ENCODE results near the gene ZDHHC8. TPM values are rescaled to one million over a fixed set of nuclear protein-coding genes. Genes with fewer than 3 reads are reported as not detected.

ZDHHC8 gene
- total and polyA plus RNA-seq, 10 of the 15 experiments (the other 5 are each of a cell fraction or from before 2014, with no cell fraction given): 0.03 to 46.3 (median 5.3) TPM

DNA sequence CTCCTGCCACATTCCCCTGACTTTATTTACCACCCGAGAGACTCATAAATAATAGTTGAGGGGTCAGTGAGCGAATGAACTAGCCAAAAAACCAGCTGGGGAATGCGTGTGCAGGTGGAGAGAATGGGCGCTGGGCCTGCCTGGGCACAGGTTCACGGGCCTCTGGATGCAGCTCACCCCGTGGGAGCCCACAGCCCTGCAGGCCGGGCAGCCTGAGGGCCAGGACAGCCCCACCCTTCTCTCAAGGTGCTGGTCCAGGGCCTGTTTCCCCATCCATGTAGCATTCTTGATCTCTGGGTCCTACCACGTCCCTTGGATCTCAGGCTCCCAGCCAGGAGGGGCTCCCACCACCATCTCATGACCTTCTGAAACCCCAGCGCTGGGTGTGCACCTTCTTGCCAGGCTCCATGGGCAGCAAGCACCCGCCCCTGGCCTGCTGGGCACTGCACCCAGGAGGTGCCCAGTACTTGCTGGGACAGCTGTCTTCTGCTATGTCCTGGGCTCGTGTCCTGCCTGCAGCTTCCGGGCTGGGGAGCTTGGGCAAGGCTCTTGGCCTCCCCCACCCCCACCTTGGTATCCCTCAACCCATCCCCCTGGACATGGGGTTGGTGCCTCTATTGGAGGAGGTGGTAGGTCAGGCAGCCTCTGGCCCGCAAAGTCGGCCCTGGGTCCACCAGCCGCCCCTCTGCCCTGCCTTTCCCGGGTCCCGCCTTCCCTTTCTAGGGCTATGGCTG, 62.3 kb downstream of the ZDHHC8 start:
- Histone ChIP-seq H3K27ac (ENCODE audit: control insufficient read depth, insufficient read depth) (no peak overlapping the region), H3K79me2 (ENCODE audit: control insufficient read depth, insufficient read depth, low read length) (no peaks in the 10 kb centered on the region), H3K9ac (ENCODE audit: control insufficient read depth, insufficient read depth, low read length) (no peak overlapping the region), H3K36me3 (ENCODE audit: control insufficient read depth in 2 of 2, insufficient read depth in 2 of 2, low read length in 1 of 2) (no peaks in the 10 kb centered on the region), H4K20me1 (ENCODE audit: control insufficient read depth, insufficient read depth) (no peaks in the 10 kb centered on the region), H2AFZ (ENCODE audit: control insufficient read depth, low read depth, low read length) (no peak overlapping the region), H3K9me3 (replicated peaks; ENCODE audit: control insufficient read depth, insufficient read depth, low read length) (no peaks in the 10 kb centered on the region), H3K4me2 (ENCODE audit: control insufficient read depth, insufficient read depth) (no peak overlapping the region), H3K4me3 (no peak overlapping the region), H3K4me1 (ENCODE audit: control insufficient read depth, insufficient read depth, low read length) (no peaks in the 10 kb centered on the region), H3K27me3 (replicated peaks in 1 of 2; ENCODE audit: control insufficient read depth in 2 of 2, insufficient read depth in 2 of 2, low read length in 1 of 2) (peaks cover 0 to under 1% of the 10 kb centered on the region in 2 experiments; a peak in 2 of 4 replicates)
- no TSS peak for BruUV-seq (replicated peaks)
- ChIA-PET RAD21 (ENCODE audit: unreplicated experiment) (interaction anchor here (0.9 to 1.7 kb wide), 3 partner anchors 18 to 37 kb away, joined by 3 to 4 read pairs (median 3); no protein-coding TSS in a partner anchor), SMC1A (ENCODE audit: uncharacterized antibody, unreplicated experiment) (no interaction called here), POLR2A (interaction anchor here (0.6 kb wide), 1 partner anchor 746 kb away, joined by 5 read pairs; no protein-coding TSS in a partner anchor), CTCF (no interaction called here)
- no peak for ATAC-seq
- in situ Hi-C loops (cut with MboI): no loop called here
- intact Hi-C loops (cut with micrococcal nuclease; ENCODE audit: unreplicated experiment): no loop called here
- no peak for DNase-seq (ENCODE audit: low read depth, low spot score)
- whole genome bisulfite sequencing (ENCODE audit: insufficient coverage, insufficient replicate concordance, low lambda C conversion rate, missing lambda C conversion rate): 21% methylated on average over 15 of the region's 17 CpGs
- FAIRE-seq: no peak
- TF ChIP-seq, protein P1, sequence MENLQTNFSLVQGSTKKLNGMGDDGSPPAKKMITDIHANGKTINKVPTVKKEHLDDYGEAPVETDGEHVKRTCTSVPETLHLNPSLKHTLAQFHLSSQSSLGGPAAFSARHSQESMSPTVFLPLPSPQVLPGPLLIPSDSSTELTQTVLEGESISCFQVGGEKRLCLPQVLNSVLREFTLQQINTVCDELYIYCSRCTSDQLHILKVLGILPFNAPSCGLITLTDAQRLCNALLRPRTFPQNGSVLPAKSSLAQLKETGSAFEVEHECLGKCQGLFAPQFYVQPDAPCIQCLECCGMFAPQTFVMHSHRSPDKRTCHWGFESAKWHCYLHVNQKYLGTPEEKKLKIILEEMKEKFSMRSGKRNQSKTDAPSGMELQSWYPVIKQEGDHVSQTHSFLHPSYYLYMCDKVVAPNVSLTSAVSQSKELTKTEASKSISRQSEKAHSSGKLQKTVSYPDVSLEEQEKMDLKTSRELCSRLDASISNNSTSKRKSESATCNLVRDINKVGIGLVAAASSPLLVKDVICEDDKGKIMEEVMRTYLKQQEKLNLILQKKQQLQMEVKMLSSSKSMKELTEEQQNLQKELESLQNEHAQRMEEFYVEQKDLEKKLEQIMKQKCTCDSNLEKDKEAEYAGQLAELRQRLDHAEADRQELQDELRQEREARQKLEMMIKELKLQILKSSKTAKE (IDR thresholded peaks at IDR 0.05; ENCODE audit: low read depth, poor library complexity, severe bottlenecking): no peak
- no peak for TF ChIP-seq BHLHE40 (IDR thresholded peaks at IDR 0.05; ENCODE audit: borderline replicate concordance in 1 of 2, low read depth in 2 of 2, low read length in 1 of 2)
- TF ChIP-seq SMARCA5 (IDR thresholded peaks at IDR 0.05): no peak
- TF ChIP-seq GATAD2B (conservative IDR thresholded peaks at IDR 0.05; ENCODE audit: low read depth): no peak
- TF ChIP-seq, protein P2, sequence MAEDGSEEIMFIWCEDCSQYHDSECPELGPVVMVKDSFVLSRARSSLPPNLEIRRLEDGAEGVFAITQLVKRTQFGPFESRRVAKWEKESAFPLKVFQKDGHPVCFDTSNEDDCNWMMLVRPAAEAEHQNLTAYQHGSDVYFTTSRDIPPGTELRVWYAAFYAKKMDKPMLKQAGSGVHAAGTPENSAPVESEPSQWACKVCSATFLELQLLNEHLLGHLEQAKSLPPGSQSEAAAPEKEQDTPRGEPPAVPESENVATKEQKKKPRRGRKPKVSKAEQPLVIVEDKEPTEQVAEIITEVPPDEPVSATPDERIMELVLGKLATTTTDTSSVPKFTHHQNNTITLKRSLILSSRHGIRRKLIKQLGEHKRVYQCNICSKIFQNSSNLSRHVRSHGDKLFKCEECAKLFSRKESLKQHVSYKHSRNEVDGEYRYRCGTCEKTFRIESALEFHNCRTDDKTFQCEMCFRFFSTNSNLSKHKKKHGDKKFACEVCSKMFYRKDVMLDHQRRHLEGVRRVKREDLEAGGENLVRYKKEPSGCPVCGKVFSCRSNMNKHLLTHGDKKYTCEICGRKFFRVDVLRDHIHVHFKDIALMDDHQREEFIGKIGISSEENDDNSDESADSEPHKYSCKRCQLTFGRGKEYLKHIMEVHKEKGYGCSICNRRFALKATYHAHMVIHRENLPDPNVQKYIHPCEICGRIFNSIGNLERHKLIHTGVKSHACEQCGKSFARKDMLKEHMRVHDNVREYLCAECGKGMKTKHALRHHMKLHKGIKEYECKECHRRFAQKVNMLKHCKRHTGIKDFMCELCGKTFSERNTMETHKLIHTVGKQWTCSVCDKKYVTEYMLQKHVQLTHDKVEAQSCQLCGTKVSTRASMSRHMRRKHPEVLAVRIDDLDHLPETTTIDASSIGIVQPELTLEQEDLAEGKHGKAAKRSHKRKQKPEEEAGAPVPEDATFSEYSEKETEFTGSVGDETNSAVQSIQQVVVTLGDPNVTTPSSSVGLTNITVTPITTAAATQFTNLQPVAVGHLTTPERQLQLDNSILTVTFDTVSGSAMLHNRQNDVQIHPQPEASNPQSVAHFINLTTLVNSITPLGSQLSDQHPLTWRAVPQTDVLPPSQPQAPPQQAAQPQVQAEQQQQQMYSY (CRISPR knock-in tag; IDR thresholded peaks at IDR 0.05): no peak
- TF ChIP-seq, protein P3, sequence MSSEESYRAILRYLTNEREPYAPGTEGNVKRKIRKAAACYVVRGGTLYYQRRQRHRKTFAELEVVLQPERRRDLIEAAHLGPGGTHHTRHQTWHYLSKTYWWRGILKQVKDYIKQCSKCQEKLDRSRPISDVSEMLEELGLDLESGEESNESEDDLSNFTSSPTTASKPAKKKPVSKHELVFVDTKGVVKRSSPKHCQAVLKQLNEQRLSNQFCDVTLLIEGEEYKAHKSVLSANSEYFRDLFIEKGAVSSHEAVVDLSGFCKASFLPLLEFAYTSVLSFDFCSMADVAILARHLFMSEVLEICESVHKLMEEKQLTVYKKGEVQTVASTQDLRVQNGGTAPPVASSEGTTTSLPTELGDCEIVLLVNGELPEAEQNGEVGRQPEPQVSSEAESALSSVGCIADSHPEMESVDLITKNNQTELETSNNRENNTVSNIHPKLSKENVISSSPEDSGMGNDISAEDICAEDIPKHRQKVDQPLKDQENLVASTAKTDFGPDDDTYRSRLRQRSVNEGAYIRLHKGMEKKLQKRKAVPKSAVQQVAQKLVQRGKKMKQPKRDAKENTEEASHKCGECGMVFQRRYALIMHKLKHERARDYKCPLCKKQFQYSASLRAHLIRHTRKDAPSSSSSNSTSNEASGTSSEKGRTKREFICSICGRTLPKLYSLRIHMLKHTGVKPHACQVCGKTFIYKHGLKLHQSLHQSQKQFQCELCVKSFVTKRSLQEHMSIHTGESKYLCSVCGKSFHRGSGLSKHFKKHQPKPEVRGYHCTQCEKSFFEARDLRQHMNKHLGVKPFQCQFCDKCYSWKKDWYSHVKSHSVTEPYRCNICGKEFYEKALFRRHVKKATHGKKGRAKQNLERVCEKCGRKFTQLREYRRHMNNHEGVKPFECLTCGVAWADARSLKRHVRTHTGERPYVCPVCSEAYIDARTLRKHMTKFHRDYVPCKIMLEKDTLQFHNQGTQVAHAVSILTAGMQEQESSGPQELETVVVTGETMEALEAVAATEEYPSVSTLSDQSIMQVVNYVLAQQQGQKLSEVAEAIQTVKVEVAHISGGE (CRISPR knock-in tag; IDR thresholded peaks at IDR 0.05): no peak
- no peak for TF ChIP-seq ATF7 (IDR thresholded peaks at IDR 0.05; ENCODE audit: low read depth)
- no peak for TF ChIP-seq RAD51 (IDR thresholded peaks at IDR 0.05)
- TF ChIP-seq ZSCAN29 (IDR thresholded peaks at IDR 0.05): no peak
- TF ChIP-seq, protein P4, sequence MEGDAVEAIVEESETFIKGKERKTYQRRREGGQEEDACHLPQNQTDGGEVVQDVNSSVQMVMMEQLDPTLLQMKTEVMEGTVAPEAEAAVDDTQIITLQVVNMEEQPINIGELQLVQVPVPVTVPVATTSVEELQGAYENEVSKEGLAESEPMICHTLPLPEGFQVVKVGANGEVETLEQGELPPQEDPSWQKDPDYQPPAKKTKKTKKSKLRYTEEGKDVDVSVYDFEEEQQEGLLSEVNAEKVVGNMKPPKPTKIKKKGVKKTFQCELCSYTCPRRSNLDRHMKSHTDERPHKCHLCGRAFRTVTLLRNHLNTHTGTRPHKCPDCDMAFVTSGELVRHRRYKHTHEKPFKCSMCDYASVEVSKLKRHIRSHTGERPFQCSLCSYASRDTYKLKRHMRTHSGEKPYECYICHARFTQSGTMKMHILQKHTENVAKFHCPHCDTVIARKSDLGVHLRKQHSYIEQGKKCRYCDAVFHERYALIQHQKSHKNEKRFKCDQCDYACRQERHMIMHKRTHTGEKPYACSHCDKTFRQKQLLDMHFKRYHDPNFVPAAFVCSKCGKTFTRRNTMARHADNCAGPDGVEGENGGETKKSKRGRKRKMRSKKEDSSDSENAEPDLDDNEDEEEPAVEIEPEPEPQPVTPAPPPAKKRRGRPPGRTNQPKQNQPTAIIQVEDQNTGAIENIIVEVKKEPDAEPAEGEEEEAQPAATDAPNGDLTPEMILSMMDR (IDR thresholded peaks at IDR 0.05 in 2 of 3, conservative IDR thresholded peaks at IDR 0.05 in 1 of 3; ENCODE audit: control insufficient read depth in 2 of 3, extremely low read depth in 1 of 3, insufficient read depth in 1 of 3, low read depth in 3 of 3, low read length in 3 of 3): no peak
- no peak for TF ChIP-seq GABPA (IDR thresholded peaks at IDR 0.05; ENCODE audit: low read depth)
- no peak for TF ChIP-seq RUNX3 (IDR thresholded peaks at IDR 0.05; ENCODE audit: low read length)

Data from GM12878 (cell line).